MM.1S (cell line): Measurements from ENCODE around the gene DYNLT1.
"Not testable (repeated sequence)": the region's sequence is repeated elsewhere in the genome, so short reads cannot be mapped to it uniquely, and the experiment has no call there.

Source experiments
- DNase-seq: peaks from one replicate; pipeline ENCODE4 v3.0.0-alpha.2; 2015
- H2AFZ ChIP-seq: fragments of 300-600 bp; sonication (generic); 2 replicates; pipeline ENCODE4 v1.6.0; 2016; ENCODE audit warnings: antibody characterized with exemption, low read length
- H3F3A ChIP-seq: fragments of 300-600 bp; sonication (generic); 2 replicates; pipeline ENCODE4 v1.6.1; 2016; ENCODE audit warnings: mild to moderate bottlenecking, antibody characterized with exemption, low read length, moderate library complexity, mixed read lengths; ENCODE audit not compliant: insufficient read depth
- H3K27ac ChIP-seq: fragments of 300-600 bp; sonication (generic); 2 replicates; pipeline ENCODE4 v1.5.1; 2016; ENCODE audit warnings: mild to moderate bottlenecking, low read length
- H3K27me3 ChIP-seq: fragments of 300-600 bp; sonication (generic); replicated peaks from 2 replicates; pipeline ENCODE4 v1.6.0; 2016; ENCODE audit warnings: low read length; ENCODE audit not compliant: insufficient read depth
- H3K36me3 ChIP-seq: fragments of 300-600 bp; sonication (generic); replicated peaks from 2 replicates; pipeline ENCODE4 v1.6.1; 2016; ENCODE audit warnings: mild to moderate bottlenecking, low read length, mixed read lengths; ENCODE audit not compliant: insufficient read depth
- H3K4me1 ChIP-seq: fragments of 300-600 bp; sonication (generic); 2 replicates; pipeline ENCODE4 v1.6.1; 2016; ENCODE audit warnings: low read length, mixed read lengths
- H3K4me2 ChIP-seq: fragments of 300-600 bp; sonication (generic); 2 replicates; pipeline ENCODE4 v1.6.0; 2016; ENCODE audit warnings: low read depth, low read length
- H3K4me3 ChIP-seq: fragments of 300-600 bp; sonication (generic); 2 replicates; pipeline ENCODE4 v1.5.1; 2016; ENCODE audit warnings: low read length, mixed read lengths
- H3K79me2 ChIP-seq: fragments of 300-600 bp; sonication (generic); 2 replicates; pipeline ENCODE4 v1.6.1; 2016; ENCODE audit warnings: mixed run types, low read length, mixed read lengths
- H3K9ac ChIP-seq: fragments of 300-600 bp; sonication (generic); 2 replicates; pipeline ENCODE4 v1.6.1; 2016; ENCODE audit warnings: low read length, mixed read lengths
- H3K9me2 ChIP-seq: fragments of 300-600 bp; sonication (generic); replicated peaks from 2 replicates; pipeline ENCODE4 v1.6.1; 2016; ENCODE audit warnings: mild to moderate bottlenecking, low read length, mixed read lengths; ENCODE audit not compliant: insufficient read depth
- H3K9me3 ChIP-seq: fragments of 300-600 bp; sonication (generic); replicated peaks from 2 replicates; pipeline ENCODE4 v1.6.1; 2016; ENCODE audit warnings: mild to moderate bottlenecking, low read length, mixed read lengths; ENCODE audit not compliant: insufficient read depth
- H4K20me1 ChIP-seq: fragments of 300-600 bp; sonication (generic); 2 replicates; pipeline ENCODE4 v1.6.1; 2016; ENCODE audit warnings: mild to moderate bottlenecking, low read length, moderate library complexity, mixed read lengths; ENCODE audit not compliant: insufficient read depth
- CTCF ChIP-seq: fragments of 300-600 bp; sonication (generic); IDR thresholded peaks from 2 replicates; pipeline ENCODE4 v1.5.1; 2016; ENCODE audit warnings: antibody characterized with exemption, low read length, mixed read lengths
- EZH2 ChIP-seq: fragments of 300-600 bp; sonication (generic); optimal IDR thresholded peaks from 2 replicates; pipeline ENCODE3; 2017; ENCODE audit warnings: low read depth, mild to moderate bottlenecking, antibody characterized with exemption, low read length, mixed read lengths
- EZH2phosphoT487 ChIP-seq: fragments of 300-600 bp; sonication (generic); IDR thresholded peaks from 2 replicates; pipeline ENCODE4 v1.6.1; 2018; ENCODE audit warnings: antibody characterized with exemption, low read length

The DYNLT1 gene

GRCh38 chr6:158620963-158621693 lies 23.4 kb downstream of the DYNLT1 start:
- TF ChIP-seq CTCF (no peak), EZH2 (no peak), EZH2phosphoT487 (no peak)
- Histone ChIP-seq H3K9ac (no peak overlapping the region), H3K36me3 (no peaks in the 10 kb centered on the region), H4K20me1 (no peaks in the 10 kb centered on the region), H3K4me1 (no peaks in the 10 kb centered on the region), H3K4me3 (no peak overlapping the region), H3K9me3 (no peaks in the 10 kb centered on the region), H3K27me3 (no peaks in the 10 kb centered on the region), H3K9me2 (no peaks in the 10 kb centered on the region), H3K27ac (no peak overlapping the region), H3K79me2 (no peaks in the 10 kb centered on the region), H2AFZ (no peak overlapping the region), H3F3A (no peaks in the 10 kb centered on the region), H3K4me2 (no peak overlapping the region)
- DNase-seq = no peak

GRCh38 chr6:158619922-158620801 lies 24.4 kb downstream of the DYNLT1 start:
- no peaks in the 10 kb centered on the region for H3K79me2 ChIP-seq
- no peaks in the 10 kb centered on the region for H3K36me3 ChIP-seq
- no peaks in the 10 kb centered on the region for H4K20me1 ChIP-seq
- no peaks in the 10 kb centered on the region for H3K4me1 ChIP-seq
- DNase-seq = no peak
- no peaks in the 10 kb centered on the region for H3K27me3 ChIP-seq
- no peak overlapping the region for H3K9ac ChIP-seq
- H3K4me2 ChIP-seq = no peak overlapping the region
- no peak overlapping the region for H3K27ac ChIP-seq
- no peaks in the 10 kb centered on the region for H3K9me3 ChIP-seq
- TF ChIP-seq EZH2 = no peak
- TF ChIP-seq CTCF = no peak
- no peak for TF ChIP-seq EZH2phosphoT487
- H3K9me2 ChIP-seq = no peaks in the 10 kb centered on the region
- no peak overlapping the region for H2AFZ ChIP-seq
- H3K4me3 ChIP-seq = no peak overlapping the region
- H3F3A ChIP-seq = no peaks in the 10 kb centered on the region

GRCh38 chr6:158618289-158618688 lies 26.3 kb downstream of the DYNLT1 start:
- H3K4me2 ChIP-seq, H3K9me2 ChIP-seq, H3F3A ChIP-seq, H3K79me2 ChIP-seq, H3K9me3 ChIP-seq, DNase-seq, H3K36me3 ChIP-seq, H3K27me3 ChIP-seq, H3K4me1 ChIP-seq, H3K27ac ChIP-seq, H3K9ac ChIP-seq, H4K20me1 ChIP-seq, H2AFZ ChIP-seq, H3K4me3 ChIP-seq: not testable (repeated sequence)

- H4K20me1 ChIP-seq, H3K27me3 ChIP-seq, H2AFZ ChIP-seq, H3K79me2 ChIP-seq, H3F3A ChIP-seq, H3K36me3 ChIP-seq, DNase-seq, H3K4me3 ChIP-seq, H3K9ac ChIP-seq, H3K9me3 ChIP-seq, H3K27ac ChIP-seq, H3K9me2 ChIP-seq, H3K4me2 ChIP-seq, H3K4me1 ChIP-seq: not testable (repeated sequence)
Measured at GRCh38 chr6:158614606-158615005, 29.9 kb downstream of the DYNLT1 start.
